Muscle of back (tissue), 11 donors: ENCODE data around the gene PREX1. TPM values are rescaled to one million over a fixed set of nuclear protein-coding genes. Genes with fewer than 3 reads are reported as not detected.

Experiments
- DNase-seq, 3 donors: peaks; one replicate each; pipeline versions ENCODE4 v3.0.0 to v3.0.0-alpha.2; 2013
- polyA plus RNA-seq, 10 donors: library from polyadenylated mRNA; unstranded; fragments of 120-200 nt; gene quantifications; one replicate each; pipeline ENCODE4 v1.2.1, GENCODE V29; 2013; ENCODE audit not compliant: insufficient read length in 10 of 10

The PREX1 gene
- polyA plus RNA-seq, 10 donors, result 18.4 to 26.9 (median 20.0) TPM

GRCh38 chr20:48797275-48797825 lies 30.4 kb downstream of the PREX1 start:
- DNase-seq, result peak in 1 of 3 donors; percentile 59

- no peak for DNase-seq
Measured at GRCh38 chr20:48795732-48796131, 32.1 kb downstream of the PREX1 start.

DNA sequence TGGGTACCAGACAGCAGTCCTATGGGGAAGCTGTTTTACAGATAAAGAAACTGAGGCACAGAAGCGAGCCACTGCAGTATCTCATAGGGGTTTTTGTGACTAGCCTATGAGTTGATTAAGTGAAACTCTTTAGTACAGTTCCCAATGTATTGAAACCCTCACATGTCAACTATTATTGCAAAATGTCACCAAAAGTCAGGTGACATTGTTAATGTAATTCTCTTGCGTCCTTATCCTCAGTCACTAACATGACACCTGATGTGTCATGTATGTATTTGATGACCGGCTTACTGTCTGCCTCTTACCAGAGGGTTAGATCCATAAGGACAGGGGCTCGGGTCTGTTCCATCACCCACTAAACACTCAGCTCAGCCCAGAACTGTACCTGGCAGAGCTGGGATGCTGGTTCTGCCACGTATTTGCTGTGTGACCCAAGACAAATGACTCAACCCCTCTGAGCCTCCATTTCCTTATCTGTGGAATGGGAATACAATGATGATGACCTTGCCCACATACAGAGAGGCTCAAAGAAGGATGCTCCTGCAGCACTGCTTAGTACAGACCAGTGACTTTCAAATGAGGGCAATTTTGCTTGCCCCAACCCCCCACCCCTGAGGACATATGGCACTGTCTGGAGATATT lies 32.9 kb downstream of the PREX1 start:
- DNase-seq, result no peak

GRCh38 chr20:48794360-48794759 lies 33.4 kb downstream of the PREX1 start:
- DNase-seq, result no peak

DNA sequence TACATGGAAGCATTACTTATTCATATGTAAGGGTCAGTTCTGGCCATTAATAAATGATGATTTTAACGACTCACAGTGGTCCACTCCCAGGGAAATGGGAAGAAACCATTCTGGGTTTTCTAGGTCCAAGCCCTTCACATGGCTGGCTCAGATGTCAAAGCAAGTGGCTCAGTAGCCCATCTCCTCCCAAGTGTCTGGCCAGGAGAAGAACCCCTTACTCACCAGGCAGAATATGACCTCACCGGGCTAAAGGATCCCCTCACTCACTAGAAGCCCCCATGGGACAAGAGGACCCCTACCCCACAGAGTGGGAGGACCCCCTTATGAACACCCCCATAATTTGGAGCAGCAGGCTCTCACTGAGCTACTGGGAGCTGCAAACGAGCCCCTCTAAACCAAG lies 34.0 kb downstream of the PREX1 start:
- no peak for DNase-seq

DNA sequence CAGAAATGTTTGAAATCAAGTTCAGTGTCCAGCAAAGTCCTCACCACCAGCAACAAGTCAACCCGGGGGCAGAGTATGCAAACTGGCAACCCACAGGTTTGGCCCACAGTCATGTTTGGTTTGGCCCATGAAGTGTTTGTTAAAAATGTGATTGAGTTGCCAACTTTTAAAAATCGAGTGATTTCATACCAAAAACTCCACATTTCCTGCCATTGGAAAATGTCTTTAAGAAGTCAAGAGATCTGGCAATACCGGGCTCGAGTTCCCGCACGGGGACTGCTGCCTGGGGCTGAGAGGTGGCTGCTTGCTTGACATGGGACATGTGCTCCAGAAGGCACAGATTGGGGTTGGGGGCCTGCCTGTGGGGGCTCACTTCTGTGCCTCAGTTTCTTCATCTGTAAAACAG lies 36.1 kb downstream of the PREX1 start:
- no peak for DNase-seq

DNA sequence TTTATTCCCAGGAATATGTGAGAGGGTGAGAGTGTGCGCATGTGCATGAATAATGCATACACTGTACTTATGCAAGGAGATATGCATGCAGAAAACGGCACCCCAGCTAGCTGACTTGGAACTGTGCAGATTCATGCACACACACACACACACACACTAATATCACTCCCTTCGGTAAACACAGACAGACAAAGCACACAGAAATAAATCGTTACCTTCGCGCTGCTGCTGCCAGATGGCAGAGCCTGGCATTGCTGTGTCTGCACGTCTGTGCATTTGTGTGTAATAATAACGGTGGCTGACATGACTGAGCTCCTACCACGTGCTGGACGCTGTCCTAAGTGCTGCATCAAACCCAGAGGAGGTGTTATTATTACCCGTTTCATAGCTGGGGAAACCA lies 36.8 kb downstream of the PREX1 start:
- peak in 1 of 3 donors; percentile 35 for DNase-seq

GRCh38 chr20:48790473-48791003 lies 37.3 kb downstream of the PREX1 start:
- DNase-seq, result no peak

DNA sequence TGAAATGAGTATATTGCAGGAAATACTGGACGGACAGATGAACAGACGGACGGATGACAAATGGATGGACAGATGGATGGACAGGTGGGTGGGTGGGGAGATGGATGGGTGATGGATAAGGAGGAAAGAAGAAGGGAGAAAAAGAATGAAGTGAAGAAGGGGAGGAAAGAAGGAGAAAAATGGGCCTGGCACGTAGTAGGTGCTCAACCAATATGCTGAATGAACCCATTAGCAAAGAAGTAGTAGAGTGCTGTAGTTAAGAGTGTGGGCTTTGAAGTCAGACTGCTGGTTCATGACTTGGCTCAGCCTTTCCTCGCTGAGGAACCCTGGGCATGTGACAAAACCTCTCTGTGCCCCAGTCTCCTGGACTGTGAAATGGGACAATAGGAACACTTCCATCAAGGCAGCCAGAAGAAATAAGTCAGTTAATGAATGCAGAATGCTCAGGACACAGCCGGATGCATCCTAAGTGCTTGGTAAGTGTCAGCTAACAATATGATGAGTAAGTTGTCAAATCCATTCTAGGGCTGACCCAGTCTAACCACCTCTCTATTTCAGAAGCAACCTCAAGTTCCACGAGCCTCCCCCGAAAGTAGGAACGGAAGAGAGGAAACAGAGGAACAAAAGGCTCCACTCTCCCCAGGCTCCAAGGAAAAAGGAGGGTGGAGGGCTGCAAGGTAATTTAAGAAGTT lies 37.9 kb downstream of the PREX1 start:
- DNase-seq, result no peak

DNA sequence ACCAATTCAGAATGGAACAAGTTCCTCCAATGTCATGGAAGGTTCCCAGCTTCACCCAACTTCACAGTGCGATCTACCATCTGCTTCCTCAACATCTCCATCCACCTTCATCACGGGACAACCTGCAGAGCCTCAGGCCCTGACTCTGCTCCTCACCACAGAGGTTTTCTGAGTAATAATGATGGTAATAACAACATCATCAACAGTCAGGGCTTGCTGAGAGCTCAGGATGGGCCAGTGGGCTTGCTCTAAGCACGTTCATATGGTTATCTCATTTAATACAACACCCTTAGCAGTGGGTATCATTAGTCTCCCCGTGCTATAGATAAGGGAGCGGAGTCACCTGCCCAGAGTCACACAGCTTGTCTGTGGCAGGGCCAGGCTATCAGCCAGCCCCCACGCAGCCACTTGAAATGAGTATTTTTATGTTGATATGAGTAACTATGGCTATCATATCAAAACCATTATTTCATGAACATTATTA lies 38.6 kb downstream of the PREX1 start:
- DNase-seq, result no peak

DNA sequence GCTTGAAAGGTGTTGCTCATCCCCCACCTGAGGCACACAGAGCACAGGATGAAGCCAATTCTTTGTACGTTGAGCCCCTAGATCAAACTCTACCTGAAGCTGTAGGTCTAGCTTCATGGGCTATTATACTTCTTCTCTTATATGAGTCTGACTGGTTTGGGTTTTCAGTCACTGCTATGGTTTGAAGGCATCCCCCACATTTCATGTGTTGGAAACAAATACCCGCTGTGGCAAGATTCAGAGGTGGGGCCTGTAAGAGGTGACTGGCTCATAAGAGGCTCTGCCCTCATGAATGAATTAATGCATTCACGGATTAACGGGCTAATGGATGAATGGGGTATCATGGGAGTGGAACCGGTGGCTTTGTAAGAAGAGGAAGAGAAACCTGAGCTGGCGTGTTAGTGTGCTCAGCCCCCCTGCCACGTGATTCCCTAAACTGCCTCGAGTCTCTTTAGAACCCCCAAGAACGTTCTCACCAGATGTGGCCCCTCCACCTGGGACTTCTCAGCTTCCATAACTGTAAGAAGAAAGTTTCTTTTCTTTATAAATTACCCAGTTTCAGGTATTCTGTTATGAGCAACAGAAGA lies 39.2 kb downstream of the PREX1 start:
- no peak for DNase-seq

DNA sequence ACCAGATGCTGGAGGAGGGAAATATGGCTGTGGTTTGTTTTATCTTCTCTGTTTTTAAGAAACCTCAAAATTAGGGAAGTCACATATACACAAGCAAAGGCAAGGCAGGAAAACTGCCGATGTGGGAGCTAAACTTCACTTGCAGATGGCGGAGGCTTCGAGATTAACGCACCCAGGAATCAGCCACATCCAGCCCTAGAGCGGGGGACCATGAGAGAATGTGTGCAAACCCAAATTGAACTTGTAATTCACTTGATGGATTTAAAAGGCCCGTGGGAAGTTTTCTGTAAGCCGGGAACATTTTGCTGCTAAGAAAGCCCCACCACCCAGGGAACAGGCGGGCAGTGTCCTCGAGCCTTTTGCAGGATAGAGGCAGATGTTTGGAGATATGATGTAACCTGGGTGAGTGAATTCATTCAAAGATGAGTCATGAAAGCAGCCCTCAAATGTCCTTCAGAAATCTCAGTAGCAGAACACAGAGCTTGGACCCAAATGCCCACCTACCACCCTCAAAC lies 39.9 kb downstream of the PREX1 start:
- DNase-seq, result peak in 1 of 3 donors; percentile 58

- DNase-seq, result no peak
Measured at GRCh38 chr20:48786951-48787705, 40.7 kb downstream of the PREX1 start.

DNA sequence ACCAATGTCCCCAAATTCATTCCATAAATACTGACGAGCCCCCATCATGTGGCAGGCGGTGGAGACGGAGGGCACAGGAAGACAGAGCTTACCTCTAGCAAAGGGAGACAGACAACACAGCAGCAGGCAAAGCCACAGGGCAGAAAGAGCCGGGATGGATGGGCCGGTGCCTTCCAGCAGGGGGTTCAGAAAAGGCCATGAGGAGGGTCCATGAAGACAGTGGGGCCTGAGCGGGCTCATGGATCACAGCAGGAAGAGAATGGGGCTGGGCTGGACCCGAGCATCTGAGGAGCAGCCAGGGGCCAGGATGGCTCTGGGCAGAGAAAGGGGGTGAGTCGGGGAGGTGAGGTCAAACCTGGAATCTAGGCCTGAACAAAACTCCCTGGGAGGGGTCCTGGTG lies 42.0 kb downstream of the PREX1 start:
- no peak for DNase-seq

DNA sequence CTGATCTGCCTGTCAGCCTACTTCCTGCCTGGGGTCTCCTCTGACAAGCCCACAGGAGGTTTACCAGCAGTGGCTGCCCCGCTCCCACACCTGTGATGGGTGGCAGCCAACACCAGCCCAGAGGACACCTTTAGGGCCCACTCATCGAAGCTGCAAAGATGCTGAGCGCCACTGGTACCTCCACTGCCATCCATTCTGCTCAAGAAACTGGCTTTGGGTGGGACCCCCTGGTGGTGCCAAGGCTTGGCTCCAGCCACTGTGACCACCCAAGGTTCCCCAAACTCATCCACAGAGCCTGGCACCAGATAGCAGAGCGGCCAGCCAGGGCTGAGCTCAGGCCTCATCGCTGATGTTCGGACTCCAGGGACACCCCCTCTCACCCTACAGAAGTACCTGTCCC lies 42.5 kb downstream of the PREX1 start:
- DNase-seq, result no peak

GRCh38 chr20:48784273-48784641 lies 43.5 kb downstream of the PREX1 start:
- no peak for DNase-seq

GRCh38 chr20:48783533-48784272 lies 44.1 kb downstream of the PREX1 start:
- no peak for DNase-seq

- DNase-seq, result no peak
Measured at GRCh38 chr20:48782901-48783308, 44.9 kb downstream of the PREX1 start.

DNA sequence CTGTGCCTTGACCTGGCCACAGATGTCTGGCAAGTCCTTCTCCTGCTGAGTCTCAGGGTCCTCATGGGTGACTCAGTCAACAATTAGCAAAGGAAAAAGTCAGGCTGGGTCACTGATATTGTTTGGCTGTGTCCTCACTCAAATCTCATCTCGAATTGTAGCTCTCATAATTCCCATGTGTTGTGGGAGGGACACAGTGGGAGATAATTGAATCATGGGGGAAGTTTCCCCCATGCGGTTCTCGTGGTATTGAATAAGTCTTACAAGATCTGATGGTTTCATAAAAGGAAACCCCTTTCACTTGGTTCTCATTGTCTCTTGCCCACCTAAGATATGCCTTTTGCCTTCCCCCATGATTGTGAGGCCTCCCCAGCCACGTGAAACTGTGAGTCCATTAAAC lies 45.7 kb downstream of the PREX1 start:
- DNase-seq, result no peak

GRCh38 chr20:48781634-48782033 lies 46.2 kb downstream of the PREX1 start:
- DNase-seq, result no peak

- no peak for DNase-seq
Measured at GRCh38 chr20:48779435-48779834, 48.4 kb downstream of the PREX1 start.
